ENCODE data around the gene GLMN. TPM values are rescaled to one million over a fixed set of nuclear protein-coding genes. Genes with fewer than 3 reads are reported as not detected.

Gene GLMN
- total and polyA plus RNA-seq, 2 of the 13 experiments (the other 11 are each of a cell fraction or from before 2014, with no cell fraction given) = 5.9 to 18.4 TPM

- ChIA-PET POLR2A (interaction anchor here (0.6 to 1.3 kb wide), 2 partner anchors 11 to 218 kb away, joined by 3 read pairs; partner anchors contain the start of gene BTBD8), CTCF (ENCODE audit: low intra/inter-chr PET ratio, low total read pairs) (no interaction called here)
- TF ChIP-seq ZNF12 (CRISPR knock-in tag; IDR thresholded peaks at IDR 0.05) (no peak), NPAS2 (CRISPR knock-in tag; IDR thresholded peaks at IDR 0.05; ENCODE audit: borderline replicate concordance) (no peak), PAWR (CRISPR knock-in tag; IDR thresholded peaks at IDR 0.05; ENCODE audit: borderline replicate concordance) (no peak), CTCF (CRISPR knock-in tag; IDR thresholded peaks at IDR 0.05) (no peak), DNMT1 (CRISPR knock-in tag; IDR thresholded peaks at IDR 0.05) (no peak), ZNF343 (CRISPR knock-in tag; IDR thresholded peaks at IDR 0.05) (no peak), NAIF1 (CRISPR knock-in tag; IDR thresholded peaks at IDR 0.05; ENCODE audit: borderline replicate concordance) (peak; percentile 16; the same call in 1 of the 2 replicates)
- peaks cover 20% of the 10 kb centered on the region for H3K4me1 ChIP-seq (ENCODE audit: insufficient read depth, low read length)
- peak overlapping the region; percentile 79 to 98 (median 85) for H3K4me3 ChIP-seq (replicated peaks in 1 of 3; ENCODE audit: insufficient read depth in 1 of 3, low read depth in 2 of 3, low read length in 3 of 3)
- FAIRE-seq (no peak), ATAC-seq (no peak), DNase-seq (ENCODE audit: low spot score) (no peak)
- in situ Hi-C loops (cut with HindIII; ENCODE audit: extremely low pct_ligation_motif_present, low pct_unique_long_range_greater_than_20kb) = loop anchor here (10.0 kb wide), 1 partner anchor 783 kb away; no protein-coding TSS in a partner anchor
- peak overlapping the region; percentile 72 for H3K4me2 ChIP-seq (ENCODE audit: low read depth, low read length)
- peak overlapping the region; percentile 66 for H2AFZ ChIP-seq (ENCODE audit: low read length)
- peak overlapping the region; percentile 92 for H3K9ac ChIP-seq (ENCODE audit: insufficient read depth, low read depth, low read length)
- H3K79me2 ChIP-seq (ENCODE audit: insufficient read depth, low read length) = peaks cover 31% of the 10 kb centered on the region
- peaks cover 9% of the 10 kb centered on the region; the same call in 1 of the 2 replicates for H4K20me1 ChIP-seq (ENCODE audit: insufficient read depth, low read length)
- no peaks in the 10 kb centered on the region for H3K9me3 ChIP-seq (ENCODE audit: low read length)
- no peaks in the 10 kb centered on the region for H3K27me3 ChIP-seq (ENCODE audit: control insufficient read depth in 1 of 2, insufficient read depth in 2 of 2, low read length in 2 of 2)
- H3K27ac ChIP-seq (ENCODE audit: extremely low read length, insufficient read depth, low read length) = peak overlapping the region; percentile 92
- intact Hi-C loops (cut with micrococcal nuclease; ENCODE audit: unreplicated experiment) = loop anchor here (10.0 kb wide), 2 partner anchors 373 to 773 kb away; no protein-coding TSS in a partner anchor
- WGBS (ENCODE audit: low lambda C conversion rate) = 4% methylated on average over 3 of the region's 3 CpGs
- H3K36me3 ChIP-seq (replicated peaks in 1 of 2; ENCODE audit: control insufficient read depth in 1 of 2, insufficient read depth in 2 of 2, low read length in 2 of 2) = 0 out of 5 replicates have a peak, but pooled peaks cover 1 to 13% of the 10 kb centered on the region in 2 experiments
- TSS peak; percentile 68 for BruUV-seq (replicated peaks)
Observed at GRCh38 chr1:92298213-92298572, 594 bp downstream of the GLMN start.
